Measurements from ENCODE around the gene INPP5F.
A peak's percentile ranks its signal among the peaks of the same experiment; 100 is the strongest.
"Not testable (repeated sequence)": the region's sequence is repeated elsewhere in the genome, so short reads cannot be mapped to it uniquely, and the experiment has no call there.

INPP5F gene

GRCh38 chr10:119742947-119743648 lies 17.2 kb downstream of the INPP5F start:
- DNase-seq (ENCODE audit: low spot score) = no peak

GRCh38 chr10:119747940-119748339 lies 22.1 kb downstream of the INPP5F start:
- DNase-seq (ENCODE audit: low spot score) = no peak

GRCh38 chr10:119748871-119749270 lies 23.0 kb downstream of the INPP5F start:
- DNase-seq (ENCODE audit: low spot score) = no peak

GRCh38 chr10:119749455-119749854 lies 23.6 kb downstream of the INPP5F start:
- DNase-seq (ENCODE audit: low spot score) = no peak

- peak; percentile 71 for DNase-seq (ENCODE audit: low spot score)
These were observed 24.8 kb downstream of the INPP5F start for GRCh38 chr10:119750391-119751230.

GRCh38 chr10:119753309-119753708 lies 27.5 kb downstream of the INPP5F start:
- no peak for DNase-seq (ENCODE audit: low spot score)

GRCh38 chr10:119754085-119754484 lies 28.2 kb downstream of the INPP5F start:
- DNase-seq (ENCODE audit: low spot score) = no peak

GRCh38 chr10:119754936-119755335 lies 29.1 kb downstream of the INPP5F start:
- no peak for DNase-seq (ENCODE audit: low spot score)

- peak; percentile 20 for DNase-seq (ENCODE audit: low spot score)
These were observed 29.6 kb downstream of the INPP5F start for GRCh38 chr10:119755446-119755845.

GRCh38 chr10:119758448-119759195 lies 32.8 kb downstream of the INPP5F start:
- no peak for DNase-seq (ENCODE audit: low spot score)

GRCh38 chr10:119759832-119760231 lies 34.0 kb downstream of the INPP5F start:
- no peak for DNase-seq (ENCODE audit: low spot score)

- peak; percentile 73 for DNase-seq (ENCODE audit: low spot score)
These were observed 35.3 kb downstream of the INPP5F start for GRCh38 chr10:119761106-119761505.

GRCh38 chr10:119762035-119762434 lies 36.2 kb downstream of the INPP5F start:
- DNase-seq (ENCODE audit: low spot score) = no peak

- DNase-seq (ENCODE audit: low spot score) = no peak
These were observed 37.3 kb downstream of the INPP5F start for GRCh38 chr10:119762805-119763798.

GRCh38 chr10:119768455-119769094 lies 42.7 kb downstream of the INPP5F start:
- no peak for DNase-seq (ENCODE audit: low spot score)

- DNase-seq (ENCODE audit: low spot score) = peak; percentile 76
These were observed 44.0 kb downstream of the INPP5F start for GRCh38 chr10:119769886-119770285.

GRCh38 chr10:119770928-119771327 lies 45.1 kb downstream of the INPP5F start:
- DNase-seq (ENCODE audit: low spot score) = peak; percentile 16

GRCh38 chr10:119772334-119772733 lies 46.5 kb downstream of the INPP5F start:
- no peak for DNase-seq (ENCODE audit: low spot score)

- not testable (repeated sequence) for DNase-seq (ENCODE audit: low spot score)
These were observed 47.2 kb downstream of the INPP5F start for GRCh38 chr10:119773041-119773440.

- no peak for DNase-seq (ENCODE audit: low spot score)
These were observed 49.7 kb downstream of the INPP5F start for GRCh38 chr10:119775529-119775928.

GRCh38 chr10:119776536-119776935 lies 50.7 kb downstream of the INPP5F start:
- DNase-seq (ENCODE audit: low spot score) = no peak

Measured in AG08395 (cell line).